HS-5 (cell line): ENCODE results near the gene GPR137.
"Not testable (repeated sequence)": the region's sequence is repeated elsewhere in the genome, so short reads cannot be mapped to it uniquely, and the experiment has no call there.

Experiments used
- DNase-seq: peaks from one replicate; pipeline ENCODE4 v3.0.0-alpha.2; 2012; ENCODE audit warnings: low read depth

The GPR137 gene

GRCh38 chr11:64304316-64305072 is 18.8 kb downstream of the GPR137 start:
- DNase-seq: peak; percentile 67

- DNase-seq: peak; percentile 78
Measured at GRCh38 chr11:64305075-64305690, 19.5 kb downstream of the GPR137 start, which contains the start of gene ESRRA. ESRRA (plus strand) TSS chr11:64305524; CDS start chr11:64307180, 1,656 bp downstream.

GRCh38 chr11:64305691-64306562 is 20.3 kb downstream of the GPR137 start:
- no peak for DNase-seq

- DNase-seq: no peak
Measured at GRCh38 chr11:64306563-64306875, 20.9 kb downstream of the GPR137 start.

GRCh38 chr11:64306876-64307622 is 21.4 kb downstream of the GPR137 start:
- DNase-seq: no peak

GRCh38 chr11:64307795-64308194 is 22.1 kb downstream of the GPR137 start:
- not testable (repeated sequence) for DNase-seq

- DNase-seq: no peak
Measured at GRCh38 chr11:64312947-64313346, 27.3 kb downstream of the GPR137 start.

GRCh38 chr11:64313491-64314145 is 28.0 kb downstream of the GPR137 start:
- no peak for DNase-seq

- DNase-seq: no peak
Measured at GRCh38 chr11:64314146-64314804, 28.6 kb downstream of the GPR137 start.

GRCh38 chr11:64314805-64315561 is 29.3 kb downstream of the GPR137 start:
- DNase-seq: no peak

GRCh38 chr11:64315667-64316526 is 30.2 kb downstream of the GPR137 start:
- DNase-seq: not testable (repeated sequence)

- DNase-seq: no peak
Measured at GRCh38 chr11:64316672-64317324, 31.1 kb downstream of the GPR137 start.

- peak; percentile 87 for DNase-seq
Measured at GRCh38 chr11:64317325-64317960, 31.8 kb downstream of the GPR137 start, which contains the start of gene TRMT112. TRMT112 (minus strand) TSS chr11:64317559; CDS start chr11:64317526, 33 bp downstream.

- DNase-seq: peak; percentile 86
Measured at GRCh38 chr11:64317961-64318765, 32.5 kb downstream of the GPR137 start, which contains the start of gene PRDX5. PRDX5 (plus strand) TSS chr11:64318121; CDS start chr11:64318216, 95 bp downstream.

- DNase-seq: no peak
Measured at GRCh38 chr11:64318766-64319761, 33.4 kb downstream of the GPR137 start.

- no peak for DNase-seq
Measured at GRCh38 chr11:64320556-64320955, 34.9 kb downstream of the GPR137 start.
